A673 (cell line): ENCODE results near the gene SH3GL2.

Experiments used
- CTCF ChIP-seq: fragments of 300-800, 200-600 bp; sonication (generic); conservative IDR thresholded peaks from 2 replicates; pipeline ENCODE4 v1.5.1; 2017; ENCODE audit warnings: low read depth, mild to moderate bottlenecking, antibody characterized with exemption, low read length, moderate library complexity, mixed read lengths
- EZH2 ChIP-seq: fragments of 200-600 bp; sonication (generic); IDR thresholded peaks from 2 replicates; pipeline ENCODE4 v1.6.1; 2017; ENCODE audit warnings: borderline replicate concordance, low read depth, mild to moderate bottlenecking, mixed read lengths, antibody characterized with exemption, low read length; ENCODE audit not compliant: poor library complexity, severe bottlenecking

GRCh38 chr9:17825265-17825659 lies 246.4 kb downstream of the SH3GL2 start:
- no peak for TF ChIP-seq CTCF
- TF ChIP-seq EZH2 = no peak
